ENCODE data around the gene FAM222A.

FAM222A gene

DNA sequence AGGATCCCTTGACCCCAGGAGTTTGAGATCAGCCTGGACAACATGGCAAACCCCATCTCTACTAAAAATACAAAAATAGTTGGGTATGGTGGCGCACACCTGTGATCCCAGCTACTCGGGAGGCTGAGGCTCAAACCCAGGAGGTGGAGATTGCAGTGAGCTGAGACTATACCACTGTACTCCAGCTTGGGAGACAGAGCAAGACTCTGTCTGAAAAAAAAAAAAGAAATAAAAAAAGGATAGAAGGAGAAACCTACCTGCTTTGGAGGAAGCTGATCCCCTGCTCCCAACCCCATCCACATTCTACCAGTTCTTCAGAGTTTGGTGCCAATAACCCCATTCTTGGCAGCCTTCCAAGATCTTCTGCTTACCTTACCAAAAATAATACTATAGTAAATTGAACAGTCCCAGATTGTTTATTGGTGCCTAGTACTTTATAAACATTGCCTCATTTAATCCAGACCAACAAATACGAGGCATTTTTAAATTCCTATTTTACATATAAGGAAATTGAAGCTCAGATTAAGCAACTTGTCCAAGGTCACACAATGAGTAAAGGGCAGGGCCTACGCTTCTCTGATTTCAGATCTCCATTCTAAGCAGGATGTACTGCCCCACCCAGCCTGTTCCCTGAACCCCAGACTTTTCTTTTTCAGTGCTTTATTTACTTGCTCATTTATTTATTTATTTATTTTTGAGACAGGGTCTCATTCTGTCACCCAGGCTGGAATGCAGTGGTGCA, 33.2 kb upstream of the FAM222A start:
- no peaks in the 10 kb centered on the region for H3K9me3 ChIP-seq (ENCODE audit: control insufficient read depth in 1 of 2, low read length in 2 of 2)
- peaks cover 0 to 8% of the 10 kb centered on the region in 2 donors for H3K4me1 ChIP-seq (ENCODE audit: control insufficient read depth in 1 of 2, insufficient read depth in 2 of 2, low read length in 2 of 2)
- no peak overlapping the region for H3K4me3 ChIP-seq (ENCODE audit: low read depth in 1 of 2, low read length in 2 of 2)
- H3K27ac ChIP-seq (ENCODE audit: low read length): no peak overlapping the region
- no peaks in the 10 kb centered on the region for H3K27me3 ChIP-seq (ENCODE audit: low read depth, low read length)
- no peaks in the 10 kb centered on the region for H3K36me3 ChIP-seq (ENCODE audit: control insufficient read depth in 1 of 2, insufficient read depth in 2 of 2, low read length in 2 of 2)

DNA sequence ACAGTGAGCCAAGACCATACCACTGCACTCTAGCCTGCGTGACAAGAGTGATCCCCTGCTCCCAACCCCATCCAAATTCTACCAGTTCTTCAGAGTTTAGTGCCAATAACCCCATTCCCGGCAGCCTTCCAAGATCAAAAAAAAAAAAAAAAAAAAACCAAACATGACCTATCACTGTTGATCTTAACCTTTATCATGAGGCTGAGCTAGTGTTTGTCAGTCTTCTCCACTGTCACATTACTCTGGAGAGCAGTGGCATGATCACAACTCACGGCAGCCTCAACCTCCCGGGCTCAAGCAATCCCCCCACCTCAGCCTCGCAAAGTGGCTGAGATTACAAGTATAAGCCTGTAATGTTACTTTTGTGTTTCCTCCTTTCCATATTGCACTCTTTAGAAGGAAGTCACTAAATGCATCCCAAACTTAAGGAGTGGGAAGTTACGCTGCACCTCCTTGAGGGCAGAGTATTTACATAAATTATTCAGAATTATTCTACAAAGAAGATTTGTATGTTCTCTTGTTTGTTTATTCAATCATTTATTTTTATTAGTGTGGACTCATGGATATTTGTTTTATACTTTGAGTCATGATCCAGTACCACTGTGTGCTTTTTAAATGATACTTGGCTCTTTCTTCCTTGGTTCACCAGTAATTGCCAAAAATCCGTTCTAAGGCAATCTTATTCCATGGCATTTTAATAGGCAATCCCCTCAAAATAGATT, 31.5 kb upstream of the FAM222A start:
- Histone ChIP-seq H3K27me3 (ENCODE audit: low read depth, low read length) (no peaks in the 10 kb centered on the region), H3K4me3 (ENCODE audit: low read depth in 1 of 2, low read length in 2 of 2) (no peak overlapping the region), H3K9me3 (ENCODE audit: control insufficient read depth in 1 of 2, low read length in 2 of 2) (no peaks in the 10 kb centered on the region), H3K36me3 (ENCODE audit: control insufficient read depth in 1 of 2, insufficient read depth in 2 of 2, low read length in 2 of 2) (no peaks in the 10 kb centered on the region), H3K27ac (ENCODE audit: low read length) (no peak overlapping the region), H3K4me1 (ENCODE audit: control insufficient read depth in 1 of 2, insufficient read depth in 2 of 2, low read length in 2 of 2) (peaks cover 0 to 8% of the 10 kb centered on the region in 2 donors)

DNA sequence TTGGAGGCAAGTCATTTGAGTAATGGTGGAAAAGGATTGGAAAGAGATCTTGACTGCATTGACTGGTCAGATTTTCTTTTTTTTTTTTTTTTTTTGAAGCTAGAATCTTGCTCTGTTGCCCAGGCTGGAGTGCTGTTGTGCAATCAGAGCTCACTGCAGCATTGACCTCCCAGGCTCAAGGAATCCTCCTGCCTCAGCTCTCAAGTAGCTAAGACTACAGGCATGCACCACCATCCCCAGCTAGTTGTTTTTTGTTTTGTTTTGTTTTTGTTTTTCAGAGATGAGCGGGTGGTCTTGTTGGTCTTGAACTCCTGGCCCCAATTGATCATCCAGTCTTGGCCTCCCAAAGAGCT, 30.9 kb upstream of the FAM222A start:
- H3K4me3 ChIP-seq (ENCODE audit: low read depth in 1 of 2, low read length in 2 of 2): no peak overlapping the region
- H3K27me3 ChIP-seq (ENCODE audit: low read depth, low read length): no peaks in the 10 kb centered on the region
- H3K4me1 ChIP-seq (ENCODE audit: control insufficient read depth in 1 of 2, insufficient read depth in 2 of 2, low read length in 2 of 2): peaks cover 0 to 8% of the 10 kb centered on the region in 2 donors
- H3K9me3 ChIP-seq (ENCODE audit: control insufficient read depth in 1 of 2, low read length in 2 of 2): no peaks in the 10 kb centered on the region
- no peaks in the 10 kb centered on the region for H3K36me3 ChIP-seq (ENCODE audit: control insufficient read depth in 1 of 2, insufficient read depth in 2 of 2, low read length in 2 of 2)
- no peak overlapping the region for H3K27ac ChIP-seq (ENCODE audit: low read length)

DNA sequence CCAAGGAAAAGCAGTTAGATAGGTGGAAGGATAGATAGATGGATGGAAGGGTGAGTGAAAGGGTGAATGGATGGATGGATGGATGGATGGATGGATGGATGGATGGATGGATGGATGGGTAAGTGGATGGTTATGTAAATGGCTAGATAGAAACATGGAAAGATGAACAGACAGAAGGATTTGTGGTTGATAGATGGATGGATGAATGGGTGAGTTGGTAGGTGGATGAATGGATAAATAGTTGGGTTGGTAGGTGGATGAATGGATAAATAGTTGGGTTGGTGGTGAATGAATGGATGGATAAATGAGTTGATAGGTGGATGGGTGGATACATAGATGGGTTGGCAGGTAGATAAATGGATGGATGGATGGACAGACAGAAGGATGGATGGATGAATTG, 30.3 kb upstream of the FAM222A start:
- H3K27ac ChIP-seq (ENCODE audit: low read length): no peak overlapping the region
- H3K27me3 ChIP-seq (ENCODE audit: low read depth, low read length): no peaks in the 10 kb centered on the region
- H3K36me3 ChIP-seq (ENCODE audit: control insufficient read depth in 1 of 2, insufficient read depth in 2 of 2, low read length in 2 of 2): no peaks in the 10 kb centered on the region
- peaks cover 0 to 8% of the 10 kb centered on the region in 2 donors for H3K4me1 ChIP-seq (ENCODE audit: control insufficient read depth in 1 of 2, insufficient read depth in 2 of 2, low read length in 2 of 2)
- H3K4me3 ChIP-seq (ENCODE audit: low read depth in 1 of 2, low read length in 2 of 2): no peak overlapping the region
- H3K9me3 ChIP-seq (ENCODE audit: control insufficient read depth in 1 of 2, low read length in 2 of 2): no peaks in the 10 kb centered on the region

DNA sequence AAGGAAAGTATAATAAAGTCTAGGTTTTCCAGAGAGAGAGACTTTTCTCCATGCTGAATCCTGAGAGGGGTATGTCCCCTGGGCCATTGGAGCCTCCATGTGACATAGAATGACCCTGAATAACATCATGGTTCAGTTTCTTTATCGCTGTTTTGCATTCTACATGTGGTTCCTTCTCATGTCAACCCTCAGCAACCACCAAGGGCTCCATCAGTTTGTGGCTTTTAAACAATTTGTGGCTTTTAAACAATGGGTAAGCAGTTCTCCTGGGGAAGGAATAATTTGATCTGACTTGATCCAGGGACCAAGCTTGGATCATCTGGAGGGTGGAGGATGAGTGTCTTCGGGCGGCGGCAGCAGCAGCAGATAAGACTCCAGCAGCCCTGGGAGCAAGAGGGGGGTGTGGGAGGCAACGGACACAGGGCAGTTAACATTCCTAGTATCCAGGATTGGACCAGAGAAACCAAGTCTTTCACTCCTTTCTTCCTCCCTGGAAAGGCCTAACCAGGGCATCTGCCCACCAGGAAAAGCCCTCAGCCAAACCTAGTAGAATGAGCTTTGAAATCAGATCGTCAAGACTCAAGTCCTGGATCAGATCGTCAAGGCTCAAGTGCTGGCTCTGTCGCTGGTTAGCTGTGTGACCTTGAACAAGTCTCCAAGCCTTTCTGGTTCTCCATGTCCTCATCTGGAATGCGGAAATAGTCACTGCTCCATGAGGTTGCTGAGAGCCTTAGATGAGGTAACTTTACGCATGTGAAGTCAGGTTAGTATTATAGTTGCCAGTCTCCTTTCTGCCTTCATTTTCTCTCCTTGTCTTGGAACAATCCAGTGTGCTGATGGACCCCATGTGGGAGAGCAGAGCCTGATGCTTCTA, 27.8 kb upstream of the FAM222A start:
- Histone ChIP-seq H3K27ac (ENCODE audit: low read length) (no peak overlapping the region), H3K4me1 (ENCODE audit: control insufficient read depth in 1 of 2, insufficient read depth in 2 of 2, low read length in 2 of 2) (no peaks in the 10 kb centered on the region), H3K9me3 (ENCODE audit: control insufficient read depth in 1 of 2, low read length in 2 of 2) (no peaks in the 10 kb centered on the region), H3K4me3 (ENCODE audit: low read depth in 1 of 2, low read length in 2 of 2) (no peak overlapping the region), H3K36me3 (ENCODE audit: control insufficient read depth in 1 of 2, insufficient read depth in 2 of 2, low read length in 2 of 2) (no peaks in the 10 kb centered on the region), H3K27me3 (ENCODE audit: low read depth, low read length) (no peaks in the 10 kb centered on the region)

DNA sequence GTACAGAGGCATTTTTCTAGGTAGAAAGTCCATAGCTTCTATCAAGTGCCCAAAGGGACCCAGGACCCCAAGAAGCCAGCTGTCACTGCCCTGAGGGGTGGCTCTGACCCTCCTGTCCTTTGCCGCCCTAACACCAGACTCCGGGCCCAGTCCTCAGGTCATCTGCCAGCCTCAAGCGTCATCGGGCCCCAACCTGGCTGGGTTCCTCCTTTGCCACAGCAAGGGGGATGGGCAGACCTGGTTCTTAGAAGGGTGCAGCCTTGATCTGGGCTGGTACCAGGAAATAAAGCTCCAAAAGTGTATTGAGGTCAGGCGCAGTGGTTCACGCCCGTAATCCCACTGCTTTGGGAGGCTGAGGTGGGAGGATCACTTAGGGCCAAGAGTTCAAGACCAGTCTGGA, 27.1 kb upstream of the FAM222A start:
- Histone ChIP-seq H3K27ac (ENCODE audit: low read length) (no peak overlapping the region), H3K27me3 (ENCODE audit: low read depth, low read length) (no peaks in the 10 kb centered on the region), H3K4me1 (ENCODE audit: control insufficient read depth in 1 of 2, insufficient read depth in 2 of 2, low read length in 2 of 2) (no peaks in the 10 kb centered on the region), H3K4me3 (ENCODE audit: low read depth in 1 of 2, low read length in 2 of 2) (no peak overlapping the region), H3K9me3 (ENCODE audit: control insufficient read depth in 1 of 2, low read length in 2 of 2) (no peaks in the 10 kb centered on the region), H3K36me3 (ENCODE audit: control insufficient read depth in 1 of 2, insufficient read depth in 2 of 2, low read length in 2 of 2) (no peaks in the 10 kb centered on the region)

DNA sequence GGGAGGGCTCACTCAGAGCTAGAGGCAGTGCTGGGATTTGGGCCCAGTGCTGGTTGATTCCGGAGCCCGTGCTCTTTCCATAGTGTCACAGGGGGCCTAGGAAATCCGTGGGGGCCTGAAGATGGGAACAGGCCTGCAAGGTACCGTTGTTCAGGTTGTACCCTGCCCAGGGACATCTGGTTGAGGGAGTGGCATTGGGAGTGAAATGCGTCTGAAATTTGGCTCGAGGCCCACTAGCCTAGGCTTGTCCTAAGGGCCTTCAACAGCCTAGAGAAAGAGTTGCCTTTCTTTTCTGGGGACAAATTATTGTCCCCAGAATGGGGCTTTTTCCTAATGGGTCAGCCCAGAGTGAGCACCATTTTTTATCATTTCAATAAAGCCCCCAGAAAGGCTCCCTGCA, 26.4 kb upstream of the FAM222A start:
- Histone ChIP-seq H3K27ac (ENCODE audit: low read length) (no peak overlapping the region), H3K4me1 (ENCODE audit: control insufficient read depth in 1 of 2, insufficient read depth in 2 of 2, low read length in 2 of 2) (no peaks in the 10 kb centered on the region), H3K4me3 (ENCODE audit: low read depth in 1 of 2, low read length in 2 of 2) (no peak overlapping the region), H3K9me3 (ENCODE audit: control insufficient read depth in 1 of 2, low read length in 2 of 2) (no peaks in the 10 kb centered on the region), H3K27me3 (ENCODE audit: low read depth, low read length) (no peaks in the 10 kb centered on the region), H3K36me3 (ENCODE audit: control insufficient read depth in 1 of 2, insufficient read depth in 2 of 2, low read length in 2 of 2) (no peaks in the 10 kb centered on the region)

DNA sequence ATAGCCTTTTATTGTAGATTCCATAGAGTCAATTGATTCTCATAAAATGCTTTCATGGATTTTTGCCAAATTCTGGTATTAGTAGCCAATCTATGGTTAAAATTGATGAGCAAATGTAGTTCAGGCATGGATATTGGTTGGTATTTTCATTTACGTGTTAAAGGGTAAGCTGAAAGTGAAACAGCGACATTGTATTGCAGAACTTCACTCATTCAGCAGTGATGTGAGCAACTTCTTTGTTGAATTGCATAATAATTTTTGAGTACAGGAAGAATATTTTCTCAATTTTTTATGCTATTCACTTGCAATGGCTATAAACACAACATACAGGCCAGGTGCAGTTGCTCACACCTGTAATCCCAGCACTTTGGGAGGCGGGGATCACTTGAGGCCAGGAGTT, 24.2 kb upstream of the FAM222A start:
- Histone ChIP-seq H3K27ac (ENCODE audit: low read length) (no peak overlapping the region), H3K9me3 (ENCODE audit: control insufficient read depth in 1 of 2, low read length in 2 of 2) (no peaks in the 10 kb centered on the region), H3K27me3 (ENCODE audit: low read depth, low read length) (no peaks in the 10 kb centered on the region), H3K4me1 (ENCODE audit: control insufficient read depth in 1 of 2, insufficient read depth in 2 of 2, low read length in 2 of 2) (no peaks in the 10 kb centered on the region), H3K4me3 (ENCODE audit: low read depth in 1 of 2, low read length in 2 of 2) (no peak overlapping the region), H3K36me3 (ENCODE audit: control insufficient read depth in 1 of 2, insufficient read depth in 2 of 2, low read length in 2 of 2) (no peaks in the 10 kb centered on the region)

DNA sequence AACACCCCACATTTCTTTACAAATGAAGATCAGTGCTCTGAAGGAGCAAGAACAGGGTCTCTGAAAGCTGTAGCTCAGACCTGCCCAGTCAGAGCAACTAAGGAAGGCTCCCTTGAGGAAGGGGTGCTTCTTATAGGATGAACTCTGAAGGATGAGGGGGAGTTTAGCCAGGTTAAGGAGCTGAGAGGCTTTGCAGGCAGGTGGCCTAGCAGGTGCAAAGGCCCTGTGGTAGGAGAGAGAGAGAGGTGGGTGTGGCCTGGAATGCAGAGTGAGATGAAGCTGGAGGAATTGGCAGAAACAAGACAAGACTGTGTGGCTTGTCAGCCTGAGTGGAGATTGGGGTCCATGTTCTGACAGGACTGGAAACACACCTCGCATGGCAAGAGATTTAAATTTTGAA, 20.5 kb upstream of the FAM222A start:
- H3K36me3 ChIP-seq (ENCODE audit: control insufficient read depth in 1 of 2, insufficient read depth in 2 of 2, low read length in 2 of 2): no peaks in the 10 kb centered on the region
- no peaks in the 10 kb centered on the region for H3K4me1 ChIP-seq (ENCODE audit: control insufficient read depth in 1 of 2, insufficient read depth in 2 of 2, low read length in 2 of 2)
- H3K9me3 ChIP-seq (ENCODE audit: control insufficient read depth in 1 of 2, low read length in 2 of 2): no peaks in the 10 kb centered on the region
- no peak overlapping the region for H3K4me3 ChIP-seq (ENCODE audit: low read depth in 1 of 2, low read length in 2 of 2)
- H3K27me3 ChIP-seq (ENCODE audit: low read depth, low read length): no peaks in the 10 kb centered on the region
- H3K27ac ChIP-seq (ENCODE audit: low read length): no peak overlapping the region

DNA sequence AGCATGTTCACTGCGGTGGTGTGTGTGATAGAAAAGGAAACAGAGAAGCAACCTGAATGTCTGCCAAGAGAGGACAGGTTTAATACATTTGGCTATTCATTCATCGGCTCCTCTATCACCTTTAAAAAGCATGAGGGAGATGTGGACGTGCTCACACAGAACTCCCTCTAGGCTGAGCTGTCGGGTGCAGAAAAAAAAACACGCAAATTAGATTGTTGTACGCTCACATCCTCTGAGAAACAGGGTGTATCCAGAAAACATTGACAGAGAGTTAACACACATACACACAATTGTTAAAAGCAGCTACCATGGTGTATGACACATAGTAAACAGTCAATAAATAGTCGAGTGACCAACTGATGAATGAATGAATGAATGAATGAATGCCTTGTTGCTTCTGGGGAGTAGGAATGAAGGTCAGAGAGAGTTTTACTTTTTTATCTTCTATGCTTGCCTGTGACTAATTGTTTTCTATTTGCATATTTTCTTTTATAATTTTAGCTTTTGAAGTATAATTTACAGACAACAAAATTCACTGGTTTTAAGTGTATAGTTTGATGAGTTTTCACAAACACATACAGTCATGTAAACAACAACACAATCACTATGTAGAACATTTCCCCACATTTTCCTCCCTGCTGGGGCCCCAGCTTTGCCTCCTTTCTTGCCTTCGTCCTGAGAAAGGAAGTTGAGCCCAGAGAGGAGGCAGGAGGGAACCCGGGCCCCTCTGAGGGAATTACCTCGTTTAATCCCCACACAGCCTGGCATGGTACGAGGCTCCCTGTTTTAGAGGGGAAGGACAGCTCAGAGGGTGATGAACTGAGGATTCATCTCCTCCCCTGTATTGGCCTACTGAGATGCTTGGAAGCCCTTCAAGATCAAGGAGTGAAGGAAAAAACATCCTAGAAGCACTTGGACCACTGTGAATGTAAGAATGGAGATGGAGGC, 19.7 kb upstream of the FAM222A start:
- Histone ChIP-seq H3K4me3 (ENCODE audit: low read depth in 1 of 2, low read length in 2 of 2) (no peak overlapping the region), H3K27ac (ENCODE audit: low read length) (no peak overlapping the region), H3K9me3 (ENCODE audit: control insufficient read depth in 1 of 2, low read length in 2 of 2) (no peaks in the 10 kb centered on the region), H3K4me1 (ENCODE audit: control insufficient read depth in 1 of 2, insufficient read depth in 2 of 2, low read length in 2 of 2) (no peaks in the 10 kb centered on the region), H3K36me3 (ENCODE audit: control insufficient read depth in 1 of 2, insufficient read depth in 2 of 2, low read length in 2 of 2) (no peaks in the 10 kb centered on the region), H3K27me3 (ENCODE audit: low read depth, low read length) (no peaks in the 10 kb centered on the region)

All from muscle layer of duodenum (tissue), 2 donors.